Neural progenitor cell (in vitro differentiated cells): ENCODE measurements around the gene PCDH15.

ENCODE experiments used
- CTCF ChIP-seq: fragments of 200-600 bp; sonication (generic); IDR thresholded peaks from 2 replicates; pipeline ENCODE4 v1.5.1; 2017; ENCODE audit warnings: antibody characterized with exemption, mild to moderate bottlenecking
- EZH2 ChIP-seq: fragments of 200-600 bp; sonication (generic); IDR thresholded peaks from 2 replicates; pipeline ENCODE4 v1.6.1; 2017; ENCODE audit warnings: antibody characterized with exemption, mild to moderate bottlenecking, moderate library complexity

DNA sequence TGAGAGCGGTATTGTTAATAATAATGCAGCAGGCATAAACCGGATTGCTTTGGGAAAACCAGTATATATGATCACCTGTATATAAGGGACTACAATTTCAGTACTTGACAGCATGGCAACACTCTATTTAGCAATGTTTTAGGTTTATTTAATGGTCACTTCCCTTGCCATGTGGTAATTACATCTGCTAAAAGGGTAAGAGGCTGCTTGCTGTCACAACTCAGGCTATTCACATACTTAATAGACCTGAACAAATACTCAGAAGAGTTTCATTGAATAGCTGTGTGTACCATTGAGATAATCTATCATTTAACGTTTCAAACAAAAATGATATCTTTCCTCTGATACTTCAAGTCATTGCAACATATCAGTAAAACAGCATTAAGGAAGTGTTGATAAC, 90.1 kb downstream of the PCDH15 start:
- TF ChIP-seq EZH2 (no peak), CTCF (no peak)
